Measurements from ENCODE around the gene KRT36.

KRT36 gene

GRCh38 chr17:41455236-41455635, 34.5 kb downstream of the KRT36 start:
- no peaks in the 10 kb centered on the region for H3K4me1 ChIP-seq (ENCODE audit: insufficient read depth, low read length, severe bottlenecking)
- H3K4me3 ChIP-seq (ENCODE audit: low read depth, low read length, poor library complexity, severe bottlenecking) = no peak overlapping the region
- no peaks in the 10 kb centered on the region for H3K79me2 ChIP-seq (ENCODE audit: insufficient read depth, low read length)
- H3K27me3 ChIP-seq (ENCODE audit: insufficient read depth, low read length) = peaks cover 4% of the 10 kb centered on the region; the same call in 1 of the 2 replicates
- TF ChIP-seq EZH2 (IDR thresholded peaks at IDR 0.05; ENCODE audit: borderline replicate concordance, low read length) = no peak
- TF ChIP-seq, protein P1, sequence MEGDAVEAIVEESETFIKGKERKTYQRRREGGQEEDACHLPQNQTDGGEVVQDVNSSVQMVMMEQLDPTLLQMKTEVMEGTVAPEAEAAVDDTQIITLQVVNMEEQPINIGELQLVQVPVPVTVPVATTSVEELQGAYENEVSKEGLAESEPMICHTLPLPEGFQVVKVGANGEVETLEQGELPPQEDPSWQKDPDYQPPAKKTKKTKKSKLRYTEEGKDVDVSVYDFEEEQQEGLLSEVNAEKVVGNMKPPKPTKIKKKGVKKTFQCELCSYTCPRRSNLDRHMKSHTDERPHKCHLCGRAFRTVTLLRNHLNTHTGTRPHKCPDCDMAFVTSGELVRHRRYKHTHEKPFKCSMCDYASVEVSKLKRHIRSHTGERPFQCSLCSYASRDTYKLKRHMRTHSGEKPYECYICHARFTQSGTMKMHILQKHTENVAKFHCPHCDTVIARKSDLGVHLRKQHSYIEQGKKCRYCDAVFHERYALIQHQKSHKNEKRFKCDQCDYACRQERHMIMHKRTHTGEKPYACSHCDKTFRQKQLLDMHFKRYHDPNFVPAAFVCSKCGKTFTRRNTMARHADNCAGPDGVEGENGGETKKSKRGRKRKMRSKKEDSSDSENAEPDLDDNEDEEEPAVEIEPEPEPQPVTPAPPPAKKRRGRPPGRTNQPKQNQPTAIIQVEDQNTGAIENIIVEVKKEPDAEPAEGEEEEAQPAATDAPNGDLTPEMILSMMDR (IDR thresholded peaks at IDR 0.05; ENCODE audit: low read length) = no peak
- no peaks in the 10 kb centered on the region for H3K9me3 ChIP-seq (ENCODE audit: low read length)
- no peak overlapping the region for H3K27ac ChIP-seq (ENCODE audit: low read depth, low read length, poor library complexity, severe bottlenecking)
- H3K4me2 ChIP-seq (ENCODE audit: low read length) = no peak overlapping the region
- H2AFZ ChIP-seq (ENCODE audit: low read length) = no peak overlapping the region
- H3K36me3 ChIP-seq (ENCODE audit: insufficient read depth, low read length) = no peaks in the 10 kb centered on the region
- no peak overlapping the region for H3K9ac ChIP-seq (ENCODE audit: low read length)
- H3K9me2 ChIP-seq (ENCODE audit: low read depth, low read length) = no peaks in the 10 kb centered on the region
- no peaks in the 10 kb centered on the region for H4K20me1 ChIP-seq (ENCODE audit: insufficient read depth, low read length)
- H3F3A ChIP-seq (ENCODE audit: insufficient read depth, low read length) = no peaks in the 10 kb centered on the region

DNA sequence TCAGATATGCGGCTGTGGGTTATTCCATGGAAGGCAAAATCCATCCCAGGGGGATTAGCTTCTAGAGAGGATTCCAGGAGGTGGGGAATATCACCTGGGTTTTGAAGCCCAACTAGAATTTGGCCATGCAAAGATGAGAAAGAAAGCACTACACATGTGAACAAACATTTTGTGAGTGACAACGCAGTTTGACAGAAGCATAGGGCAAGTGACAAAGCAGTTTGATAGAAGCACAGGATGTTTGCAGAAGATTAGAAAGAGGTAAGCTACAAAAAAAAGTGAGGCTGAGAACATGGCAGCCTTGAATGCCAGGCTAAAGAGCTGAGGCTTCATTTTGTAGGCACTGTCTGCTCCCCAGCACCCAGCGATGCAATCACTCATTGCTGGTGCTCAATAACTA, 36.6 kb downstream of the KRT36 start:
- no peaks in the 10 kb centered on the region for H3K9me2 ChIP-seq (ENCODE audit: low read depth, low read length)

GRCh38 chr17:41452281-41452680, 37.4 kb downstream of the KRT36 start:
- Histone ChIP-seq H3K27me3 (ENCODE audit: insufficient read depth, low read length) (no peaks in the 10 kb centered on the region), H3K79me2 (ENCODE audit: insufficient read depth, low read length) (no peaks in the 10 kb centered on the region)

More for the DNA sequence above, 36.6 kb downstream of the KRT36 start:
- no peaks in the 10 kb centered on the region for H3K36me3 ChIP-seq (ENCODE audit: insufficient read depth, low read length)
- no peak overlapping the region for H3K27ac ChIP-seq (ENCODE audit: low read depth, low read length, poor library complexity, severe bottlenecking)
- H3K4me1 ChIP-seq (ENCODE audit: insufficient read depth, low read length, severe bottlenecking) = no peaks in the 10 kb centered on the region
- no peak overlapping the region for H3K4me2 ChIP-seq (ENCODE audit: low read length)
- no peaks in the 10 kb centered on the region; the same call in 1 of the 2 replicates for H3K27me3 ChIP-seq (ENCODE audit: insufficient read depth, low read length)
- no peaks in the 10 kb centered on the region for H3F3A ChIP-seq (ENCODE audit: insufficient read depth, low read length)
- no peak for TF ChIP-seq EZH2 (IDR thresholded peaks at IDR 0.05; ENCODE audit: borderline replicate concordance, low read length)
- TF ChIP-seq, protein P1 (IDR thresholded peaks at IDR 0.05; ENCODE audit: low read length) = no peak
- H4K20me1 ChIP-seq (ENCODE audit: insufficient read depth, low read length) = no peaks in the 10 kb centered on the region
- H3K9me3 ChIP-seq (ENCODE audit: low read length) = no peaks in the 10 kb centered on the region
- H3K4me3 ChIP-seq (ENCODE audit: low read depth, low read length, poor library complexity, severe bottlenecking) = no peak overlapping the region
- H2AFZ ChIP-seq (ENCODE audit: low read length) = no peak overlapping the region
- no peaks in the 10 kb centered on the region for H3K79me2 ChIP-seq (ENCODE audit: insufficient read depth, low read length)
- H3K9ac ChIP-seq (ENCODE audit: low read length) = no peak overlapping the region

More at GRCh38 chr17:41452281-41452680, 37.4 kb downstream of the KRT36 start:
- Histone ChIP-seq H3K9me2 (ENCODE audit: low read depth, low read length) (no peaks in the 10 kb centered on the region), H3K9ac (ENCODE audit: low read length) (no peak overlapping the region), H3K9me3 (ENCODE audit: low read length) (no peaks in the 10 kb centered on the region), H4K20me1 (ENCODE audit: insufficient read depth, low read length) (no peaks in the 10 kb centered on the region), H3K36me3 (ENCODE audit: insufficient read depth, low read length) (no peaks in the 10 kb centered on the region), H3K4me1 (ENCODE audit: insufficient read depth, low read length, severe bottlenecking) (no peaks in the 10 kb centered on the region), H3K4me3 (ENCODE audit: low read depth, low read length, poor library complexity, severe bottlenecking) (no peak overlapping the region), H2AFZ (ENCODE audit: low read length) (no peak overlapping the region), H3K4me2 (ENCODE audit: low read length) (no peak overlapping the region), H3K27ac (ENCODE audit: low read depth, low read length, poor library complexity, severe bottlenecking) (no peak overlapping the region), H3F3A (ENCODE audit: insufficient read depth, low read length) (no peaks in the 10 kb centered on the region)
- TF ChIP-seq EZH2 (IDR thresholded peaks at IDR 0.05; ENCODE audit: borderline replicate concordance, low read length) = no peak
- TF ChIP-seq, protein P1 (IDR thresholded peaks at IDR 0.05; ENCODE audit: low read length) = no peak

Measured in OCI-LY1 (cell line).